Mucosa of stomach (tissue), 1 donor: Measurements from ENCODE around the gene RASSF7.

Source experiments
- H3K27me3 ChIP-seq: one replicate; pipeline ENCODE4 v1.7.0; 2013; ENCODE audit warnings: mild to moderate bottlenecking, low read length; ENCODE audit not compliant: control insufficient read depth, insufficient read depth
- H3K36me3 ChIP-seq: one replicate; pipeline ENCODE4 v1.7.0; 2013; ENCODE audit warnings: low read length; ENCODE audit not compliant: control insufficient read depth, insufficient read depth
- H3K4me1 ChIP-seq: one replicate; pipeline ENCODE4 v1.7.0; 2013; ENCODE audit warnings: mild to moderate bottlenecking, low read length; ENCODE audit not compliant: control insufficient read depth, insufficient read depth
- H3K4me3 ChIP-seq: one replicate; pipeline ENCODE4 v1.7.0; 2013; ENCODE audit warnings: low read length
- H3K9ac ChIP-seq: one replicate; pipeline ENCODE4 v1.7.0; 2013; ENCODE audit warnings: mild to moderate bottlenecking, low read length, moderate library complexity
- H3K9me3 ChIP-seq: one replicate; pipeline ENCODE4 v1.7.0; 2013; ENCODE audit warnings: mild to moderate bottlenecking, low read length, moderate library complexity; ENCODE audit not compliant: control insufficient read depth
- donor health status: Pancreatic carcinoma.

RASSF7 gene

DNA sequence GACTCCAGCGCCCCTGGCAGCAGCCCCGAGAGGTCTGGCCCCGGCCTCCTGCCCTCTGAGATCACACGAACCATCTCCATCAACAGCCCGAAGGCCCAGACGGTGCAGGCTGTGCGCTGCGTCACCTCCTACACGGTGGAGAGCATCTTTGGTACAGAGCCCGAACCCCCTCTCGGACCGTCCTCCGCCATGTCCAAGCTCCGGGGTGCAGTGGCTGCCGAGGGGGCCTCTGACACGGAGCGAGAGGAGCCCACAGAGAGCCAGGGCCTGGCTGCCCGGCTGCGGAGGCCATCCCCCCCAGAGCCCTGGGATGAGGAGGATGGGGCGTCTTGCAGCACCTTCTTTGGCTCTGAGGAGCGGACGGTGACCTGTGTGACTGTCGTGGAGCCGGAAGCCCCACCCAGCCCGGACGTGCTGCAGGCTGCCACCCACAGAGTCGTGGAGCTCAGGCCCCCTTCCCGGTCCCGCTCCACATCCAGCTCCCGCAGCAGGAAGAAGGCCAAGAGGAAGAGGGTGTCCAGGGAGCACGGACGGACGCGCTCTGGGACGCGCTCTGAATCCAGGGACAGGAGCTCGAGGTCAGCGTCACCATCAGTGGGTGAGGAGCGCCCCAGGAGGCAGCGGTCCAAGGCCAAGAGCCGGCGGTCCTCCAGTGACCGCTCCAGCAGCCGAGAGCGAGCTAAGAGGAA, 47.3 kb downstream of the RASSF7 start:
- Histone ChIP-seq H3K27me3 (no peaks in the 10 kb centered on the region), H3K4me3 (no peak overlapping the region), H3K36me3 (peaks cover 27% of the 10 kb centered on the region), H3K4me1 (peaks cover 16% of the 10 kb centered on the region), H3K9me3 (no peaks in the 10 kb centered on the region), H3K9ac (no peak overlapping the region)

DNA sequence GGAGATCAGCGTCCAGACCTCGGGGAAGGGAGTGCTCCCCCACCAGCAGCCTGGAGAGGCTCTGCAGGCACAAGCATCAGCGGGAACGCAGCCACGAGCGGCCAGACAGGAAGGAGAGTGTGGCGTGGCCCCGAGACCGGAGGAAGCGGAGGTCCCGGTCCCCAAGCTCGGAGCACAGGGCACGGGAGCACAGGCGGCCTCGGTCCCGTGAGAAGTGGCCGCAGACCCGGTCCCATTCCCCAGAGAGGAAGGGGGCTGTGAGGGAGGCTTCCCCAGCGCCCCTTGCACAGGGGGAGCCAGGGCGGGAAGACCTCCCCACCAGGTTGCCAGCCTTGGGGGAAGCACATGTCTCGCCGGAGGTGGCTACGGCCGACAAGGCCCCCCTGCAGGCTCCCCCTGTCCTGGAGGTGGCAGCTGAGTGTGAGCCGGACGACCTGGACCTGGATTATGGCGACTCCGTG, 48.1 kb downstream of the RASSF7 start:
- Histone ChIP-seq H3K9ac (no peak overlapping the region), H3K36me3 (peaks cover 30% of the 10 kb centered on the region), H3K4me3 (no peak overlapping the region), H3K9me3 (no peaks in the 10 kb centered on the region), H3K27me3 (no peaks in the 10 kb centered on the region), H3K4me1 (peaks cover 21% of the 10 kb centered on the region)

DNA sequence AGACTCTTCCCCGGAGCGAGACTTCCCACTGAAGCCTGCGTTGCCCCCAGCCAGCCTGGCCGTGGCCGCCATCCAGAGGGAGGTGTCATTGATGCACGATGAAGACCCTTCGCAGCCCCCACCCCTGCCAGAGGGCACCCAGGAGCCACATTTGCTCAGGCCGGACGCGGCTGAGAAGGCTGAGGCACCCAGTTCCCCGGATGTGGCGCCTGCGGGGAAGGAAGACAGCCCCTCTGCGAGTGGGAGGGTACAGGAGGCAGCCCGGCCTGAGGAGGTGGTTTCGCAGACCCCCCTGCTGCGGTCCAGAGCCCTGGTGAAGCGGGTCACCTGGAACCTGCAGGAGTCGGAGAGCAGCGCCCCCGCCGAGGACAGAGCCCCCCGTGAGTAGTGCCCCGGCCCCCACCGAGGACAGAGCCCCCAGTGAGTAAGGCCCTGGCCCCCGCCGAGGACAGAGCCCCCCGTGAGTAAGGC, 48.6 kb downstream of the RASSF7 start:
- Histone ChIP-seq H3K9me3 (no peaks in the 10 kb centered on the region), H3K27me3 (no peaks in the 10 kb centered on the region), H3K9ac (no peak overlapping the region), H3K36me3 (peaks cover 30% of the 10 kb centered on the region), H3K4me3 (no peak overlapping the region), H3K4me1 (peaks cover 27% of the 10 kb centered on the region)

DNA sequence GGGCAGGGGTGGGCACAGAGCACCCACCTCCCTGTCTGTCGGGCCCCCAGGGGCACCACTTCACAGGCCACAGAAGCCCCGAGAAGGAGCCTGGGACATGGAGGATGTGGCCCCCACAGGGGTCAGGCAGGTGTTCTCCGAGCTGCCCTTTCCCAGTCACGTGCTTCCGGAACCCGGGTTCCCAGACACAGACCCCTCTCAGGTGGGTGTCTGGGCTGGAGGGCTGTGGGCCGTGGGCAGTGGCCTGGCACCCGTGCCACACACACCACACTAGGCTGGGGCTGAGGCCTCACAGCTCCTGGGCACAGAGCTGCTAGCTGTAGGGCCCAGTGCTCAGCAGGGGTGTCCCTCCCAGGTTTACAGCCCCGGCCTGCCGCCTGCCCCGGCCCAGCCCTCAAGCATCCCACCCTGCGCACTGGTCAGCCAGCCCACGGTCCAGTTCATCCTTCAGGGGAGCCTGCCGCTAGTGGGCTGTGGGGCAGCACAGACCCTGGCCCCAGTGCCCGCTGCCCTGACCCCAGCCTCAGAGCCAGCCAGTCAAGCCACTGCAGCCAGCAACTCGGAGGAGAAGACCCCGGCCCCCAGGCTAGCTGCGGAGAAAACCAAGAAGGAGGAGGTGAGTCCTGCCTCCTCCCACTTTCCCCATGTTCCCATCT, 49.5 kb downstream of the RASSF7 start:
- H3K36me3 ChIP-seq: peaks cover 24% of the 10 kb centered on the region
- H3K9ac ChIP-seq: no peak overlapping the region
- H3K27me3 ChIP-seq: no peaks in the 10 kb centered on the region
- H3K9me3 ChIP-seq: no peaks in the 10 kb centered on the region
- H3K4me3 ChIP-seq: no peak overlapping the region
- H3K4me1 ChIP-seq: peaks cover 35% of the 10 kb centered on the region

DNA sequence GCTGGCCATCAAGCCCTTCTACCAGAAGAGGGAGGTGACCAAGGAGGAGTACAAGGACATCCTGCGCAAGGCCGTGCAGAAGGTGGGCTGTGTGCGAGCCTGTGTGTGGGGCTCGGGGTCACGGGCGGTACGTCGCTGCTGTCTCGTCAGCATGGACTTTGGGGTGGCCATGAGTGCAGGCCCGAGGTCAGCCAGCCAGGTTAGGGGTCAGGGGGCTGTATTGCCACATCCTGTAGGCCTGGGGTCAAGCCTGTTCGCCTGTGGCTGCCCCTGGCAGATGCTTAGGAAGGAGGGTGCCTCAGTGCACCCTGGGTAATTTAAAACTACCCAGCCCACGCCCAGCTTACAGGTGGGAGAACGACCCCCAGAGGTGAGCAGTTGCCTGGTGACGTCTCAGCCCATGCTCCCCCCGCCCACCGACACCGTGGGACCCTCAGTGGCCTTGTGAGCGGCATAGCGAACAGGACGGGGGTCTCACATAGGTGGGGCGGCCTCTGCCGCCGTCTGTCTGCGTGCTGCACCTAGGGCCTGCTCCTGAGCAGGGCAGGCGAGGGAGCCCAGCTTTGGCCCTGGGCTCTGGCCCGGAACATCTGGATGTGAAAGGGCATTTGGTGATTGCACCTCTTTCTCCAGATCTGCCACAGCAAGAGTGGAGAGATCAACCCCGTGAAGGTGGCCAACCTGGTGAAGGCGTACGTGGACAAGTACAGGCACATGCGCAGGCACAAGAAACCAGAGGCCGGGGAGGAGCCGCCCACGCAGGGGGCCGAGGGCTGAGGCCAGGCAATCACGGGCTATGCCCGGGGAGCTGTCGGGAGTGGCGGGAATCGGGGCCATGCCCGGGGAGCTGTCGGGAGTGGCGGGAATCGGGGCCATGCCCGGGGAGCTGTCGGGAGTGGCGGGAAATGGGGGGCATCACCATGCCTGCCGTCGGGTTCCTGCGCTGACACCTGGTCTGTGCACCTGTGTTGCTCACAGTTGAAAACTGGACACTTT, 50.5 kb downstream of the RASSF7 start:
- Histone ChIP-seq H3K9ac (no peak overlapping the region), H3K4me1 (peaks cover 39% of the 10 kb centered on the region), H3K4me3 (no peak overlapping the region), H3K27me3 (no peaks in the 10 kb centered on the region), H3K36me3 (peaks cover 22% of the 10 kb centered on the region), H3K9me3 (no peaks in the 10 kb centered on the region)

DNA sequence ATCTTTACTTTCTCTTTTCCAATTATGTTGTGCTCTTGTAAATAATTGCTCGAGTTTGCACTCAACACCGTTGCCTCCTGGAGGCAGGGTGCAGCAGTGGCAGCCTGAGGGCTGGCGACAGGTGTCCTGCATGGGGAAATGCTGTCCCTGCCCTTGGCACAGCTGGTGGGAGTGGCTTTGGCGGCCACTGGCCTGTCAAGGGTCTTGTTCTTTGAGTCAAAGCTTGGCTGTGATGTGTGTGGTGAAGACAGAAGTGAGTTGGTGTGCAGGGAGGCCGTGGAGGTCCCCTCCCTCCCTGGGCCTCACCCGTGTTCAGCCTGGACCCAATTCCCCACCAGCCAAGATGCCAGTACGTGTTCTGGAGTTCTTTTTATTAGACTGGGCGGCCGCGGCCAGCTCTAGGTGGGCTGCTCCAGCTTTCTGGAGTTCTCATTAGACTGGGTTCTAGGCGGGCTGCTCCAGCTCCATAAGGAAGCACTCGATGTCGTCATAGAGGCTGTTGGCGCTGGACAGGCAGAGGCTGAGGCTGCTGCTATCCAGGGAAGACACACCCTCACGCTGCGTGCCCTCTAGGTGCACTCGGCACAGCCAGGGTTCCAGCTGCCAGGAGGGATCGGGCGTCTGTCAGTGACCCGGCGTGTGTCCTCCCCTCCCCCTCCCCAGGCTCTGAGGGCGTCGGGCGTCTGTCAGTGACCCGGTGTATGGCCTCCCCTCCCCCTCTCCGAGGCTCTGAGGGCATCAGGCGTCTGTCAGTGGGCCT, 51.6 kb downstream of the RASSF7 start:
- H3K27me3 ChIP-seq: no peaks in the 10 kb centered on the region
- H3K36me3 ChIP-seq: peaks cover 22% of the 10 kb centered on the region
- peaks cover 40% of the 10 kb centered on the region for H3K4me1 ChIP-seq
- H3K4me3 ChIP-seq: no peak overlapping the region
- H3K9me3 ChIP-seq: no peaks in the 10 kb centered on the region
- no peak overlapping the region for H3K9ac ChIP-seq

DNA sequence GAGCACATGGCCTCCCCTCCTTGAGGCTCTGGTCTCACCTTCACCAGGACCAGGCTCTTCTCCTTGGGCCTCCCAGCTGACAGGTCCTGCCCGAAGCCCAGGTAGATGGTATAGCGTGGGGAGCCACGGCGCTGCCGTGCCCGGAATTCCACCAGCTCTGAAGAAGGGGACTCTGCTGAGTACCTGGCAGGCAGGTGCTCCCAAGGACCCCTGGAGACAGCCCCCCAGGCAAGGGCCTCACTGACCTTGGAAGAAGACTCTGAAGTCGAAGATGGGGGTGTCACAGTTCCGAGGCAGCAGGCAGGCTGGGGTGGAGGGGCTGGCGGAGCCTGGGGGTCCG, 52.2 kb downstream of the RASSF7 start:
- no peaks in the 10 kb centered on the region for H3K9me3 ChIP-seq
- H3K4me1 ChIP-seq: peaks cover 40% of the 10 kb centered on the region
- peaks cover 22% of the 10 kb centered on the region for H3K36me3 ChIP-seq
- no peaks in the 10 kb centered on the region for H3K27me3 ChIP-seq
- no peak overlapping the region for H3K9ac ChIP-seq
- no peak overlapping the region for H3K4me3 ChIP-seq

DNA sequence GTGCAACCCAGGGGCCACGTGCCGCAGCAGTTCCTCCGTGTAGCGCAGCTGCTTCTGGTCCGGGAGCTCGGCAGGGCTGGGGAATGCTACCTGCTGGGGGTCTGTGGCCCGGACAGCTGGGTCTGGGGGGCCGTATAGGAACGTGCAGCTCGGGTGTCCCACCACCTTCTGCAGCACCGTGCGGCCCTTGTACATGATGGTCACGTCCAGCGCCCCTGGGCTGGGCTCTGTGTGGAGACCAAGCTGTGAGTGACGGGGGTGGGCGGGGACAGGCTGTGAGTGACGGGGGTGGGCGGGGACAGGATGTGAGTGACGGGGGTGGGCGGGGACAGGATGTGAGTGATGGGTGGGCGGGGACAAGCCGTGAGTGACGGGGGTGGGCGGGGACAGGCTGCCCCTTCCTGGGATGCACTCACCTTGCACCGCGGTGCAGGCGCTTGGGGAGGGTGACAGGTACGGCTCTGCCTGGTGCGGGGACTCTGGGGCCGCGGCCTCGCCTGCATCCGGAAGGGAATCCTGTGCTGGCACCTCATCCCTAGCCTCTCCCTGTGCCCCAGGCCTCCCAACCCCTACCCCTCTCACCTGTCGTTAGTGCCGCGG, 52.7 kb downstream of the RASSF7 start:
- Histone ChIP-seq H3K9me3 (no peaks in the 10 kb centered on the region), H3K9ac (no peak overlapping the region), H3K4me1 (peaks cover 40% of the 10 kb centered on the region), H3K27me3 (no peaks in the 10 kb centered on the region), H3K36me3 (peaks cover 22% of the 10 kb centered on the region), H3K4me3 (no peak overlapping the region)
